GM19463 (cell line): ENCODE measurements around the gene HOXD3.

ENCODE experiments used
- ATAC-seq: cut with Tn5 transposase; IDR thresholded peaks from one replicate; pipeline ENCODE4 v1.9.1; 2021; ENCODE audit warnings: mild to moderate bottlenecking, moderate library complexity; ENCODE audit not compliant: unreplicated experiment

HOXD3 gene

DNA sequence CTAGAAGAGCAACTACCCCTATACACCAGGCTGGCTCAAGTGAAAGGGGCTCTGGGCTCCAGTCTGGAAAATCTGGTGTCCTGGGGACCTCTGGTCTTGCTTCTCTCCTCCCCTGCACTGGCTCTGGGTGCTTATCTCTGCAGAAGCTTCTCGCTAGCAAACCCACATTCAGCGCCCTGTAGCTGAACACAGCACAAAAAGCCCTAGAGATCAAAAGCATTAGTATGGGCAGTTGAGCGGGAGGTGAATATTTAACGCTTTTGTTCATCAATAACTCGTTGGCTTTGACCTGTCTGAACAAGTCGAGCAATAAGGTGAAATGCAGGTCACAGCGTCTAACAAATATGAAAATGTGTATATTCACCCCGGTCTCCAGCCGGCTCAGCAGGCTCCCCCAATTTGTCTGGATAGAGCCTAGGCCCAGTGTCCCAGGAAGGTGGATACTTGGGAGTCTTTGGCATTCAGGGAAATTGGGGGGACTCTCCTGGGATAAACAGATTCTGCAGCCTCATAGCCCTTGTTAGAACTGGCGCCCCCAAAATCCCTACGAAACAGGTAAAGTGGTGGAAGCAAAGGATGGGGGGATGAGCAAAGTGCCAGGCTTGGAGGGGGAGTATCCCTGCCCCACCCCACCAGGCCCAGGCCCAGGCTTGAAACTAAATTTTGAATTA, 8.2 kb upstream of the HOXD3 start:
- ATAC-seq, result no peak

DNA sequence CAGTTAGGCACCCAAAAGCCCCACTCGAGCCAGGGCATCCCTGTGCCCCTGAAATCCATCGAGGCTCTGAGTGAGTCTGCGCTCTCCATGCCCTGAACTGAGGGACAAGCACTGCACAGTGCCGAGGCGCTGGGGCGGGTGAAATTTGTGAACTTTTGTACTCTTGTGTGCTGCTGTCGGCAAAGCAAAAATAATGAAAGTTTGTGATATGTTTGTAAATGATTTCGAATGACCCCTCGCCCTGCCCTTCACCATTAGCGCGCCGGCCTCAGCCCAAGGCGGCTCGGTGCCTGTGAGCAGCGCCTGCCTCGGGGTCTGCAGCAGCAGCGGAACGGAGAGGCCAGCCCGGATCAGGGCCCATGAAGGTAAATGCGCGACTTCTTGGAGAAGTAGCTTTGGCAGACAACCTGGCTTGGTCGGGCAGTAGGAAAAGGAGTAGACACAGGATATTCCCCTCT, 7.6 kb upstream of the HOXD3 start:
- no peak for ATAC-seq

DNA sequence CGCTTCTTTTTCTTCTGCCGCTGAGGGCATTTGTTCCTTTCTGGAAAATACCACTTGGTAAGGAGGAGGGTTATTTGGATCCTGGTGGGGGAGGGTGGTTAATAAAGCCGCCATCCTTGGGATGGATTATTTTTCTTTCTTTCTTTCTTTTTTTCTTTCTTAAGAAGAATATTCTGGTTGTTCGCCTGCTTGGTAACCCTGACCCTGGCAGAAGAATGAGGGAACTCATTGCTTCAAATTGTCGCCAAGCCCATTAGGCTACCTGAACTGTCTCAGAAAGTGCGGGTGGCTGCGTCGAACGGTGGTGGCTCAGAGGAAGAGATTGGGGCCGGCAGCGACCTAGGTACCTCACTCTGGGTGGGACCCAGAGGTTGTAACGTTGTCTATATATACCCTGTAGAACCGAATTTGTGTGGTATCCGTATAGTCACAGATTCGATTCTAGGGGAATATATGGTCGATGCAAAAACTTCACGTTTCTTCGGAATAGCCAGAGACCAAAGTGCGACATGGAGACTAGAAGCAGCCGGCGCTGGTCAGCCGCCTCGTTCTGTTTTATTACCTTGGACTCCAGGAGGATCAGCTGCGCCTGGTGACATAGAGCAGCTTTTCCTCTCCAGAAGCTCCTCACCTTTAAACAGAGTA, 7.0 kb upstream of the HOXD3 start:
- no peak for ATAC-seq

DNA sequence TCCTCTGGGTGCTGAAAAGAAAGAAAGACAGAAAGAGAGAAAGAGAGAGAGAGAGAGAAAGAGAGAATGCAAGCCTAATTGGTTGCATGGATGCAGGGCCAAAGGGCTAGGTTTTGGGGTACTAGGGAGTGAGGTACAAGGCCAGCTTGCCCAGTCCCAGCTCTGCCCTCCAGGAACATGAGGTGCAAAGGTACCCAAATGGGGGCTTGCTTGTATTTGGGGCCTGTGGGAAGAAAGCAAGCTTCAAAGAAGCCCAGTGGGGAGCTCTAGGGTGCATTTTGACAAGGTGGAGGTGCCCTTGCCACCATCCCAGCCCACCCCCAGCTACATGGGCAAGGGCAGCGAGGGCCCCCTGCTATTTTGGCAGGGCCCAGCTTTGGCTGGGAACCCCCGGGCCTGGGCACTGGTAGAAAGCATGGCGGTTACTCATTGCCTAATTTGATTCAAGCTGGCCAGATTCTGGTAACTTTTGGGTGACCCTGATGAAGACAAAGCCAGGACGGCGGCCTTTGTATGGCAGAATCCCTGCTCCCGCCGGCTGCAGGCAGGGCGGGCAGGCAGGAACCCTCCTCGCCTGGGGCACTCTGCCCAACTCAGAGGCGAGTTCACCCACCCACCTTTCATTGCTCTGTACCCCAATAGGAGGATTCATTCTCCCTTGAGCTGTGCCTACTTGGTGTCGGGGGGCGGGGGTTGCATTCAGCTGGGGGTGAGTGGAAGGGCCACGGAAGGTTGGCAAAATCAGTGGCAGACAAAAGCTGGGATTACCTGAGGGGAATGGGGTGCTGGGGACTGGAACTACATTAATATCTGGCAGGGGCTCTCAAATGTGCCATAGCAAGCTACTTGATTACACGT, 6.3 kb upstream of the HOXD3 start:
- ATAC-seq, result no peak

DNA sequence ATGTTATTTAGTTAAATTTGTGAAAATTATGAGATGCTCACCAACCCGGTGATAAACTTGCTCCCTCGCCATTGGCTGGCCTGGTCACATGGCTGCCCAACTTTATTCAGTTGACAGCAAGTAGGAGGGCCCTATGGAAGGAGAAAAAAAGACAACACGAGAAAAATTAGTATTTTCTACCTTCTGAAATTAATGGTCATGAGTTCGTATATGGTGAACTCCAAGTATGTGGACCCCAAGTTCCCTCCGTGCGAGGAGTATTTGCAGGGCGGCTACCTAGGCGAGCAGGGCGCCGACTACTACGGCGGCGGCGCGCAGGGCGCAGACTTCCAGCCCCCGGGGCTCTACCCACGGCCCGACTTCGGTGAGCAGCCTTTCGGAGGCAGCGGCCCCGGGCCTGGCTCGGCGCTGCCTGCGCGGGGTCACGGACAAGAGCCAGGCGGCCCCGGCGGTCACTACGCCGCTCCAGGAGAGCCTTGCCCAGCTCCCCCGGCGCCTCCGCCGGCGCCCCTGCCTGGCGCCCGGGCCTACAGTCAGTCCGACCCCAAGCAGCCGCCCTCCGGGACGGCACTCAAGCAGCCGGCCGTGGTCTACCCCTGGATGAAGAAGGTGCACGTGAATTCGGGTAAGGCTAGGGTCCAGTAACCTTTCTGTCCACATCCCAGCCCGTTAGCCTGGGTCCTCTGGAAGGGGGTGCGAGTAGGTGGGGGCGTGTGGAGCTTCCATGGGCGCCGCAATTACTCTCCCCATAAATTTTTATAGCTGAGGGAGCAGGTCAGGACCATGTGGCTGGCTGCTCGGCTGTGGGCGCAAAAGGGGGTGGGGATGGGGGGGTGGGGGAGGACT, 5.4 kb upstream of the HOXD3 start, which contains the start of gene HOXD4:
Gene HOXD4 (plus strand): TSS at position 109 of the 846 bp plus-strand sequence. CDS start 84 bp downstream, at position 193.
- ATAC-seq, result no peak

DNA sequence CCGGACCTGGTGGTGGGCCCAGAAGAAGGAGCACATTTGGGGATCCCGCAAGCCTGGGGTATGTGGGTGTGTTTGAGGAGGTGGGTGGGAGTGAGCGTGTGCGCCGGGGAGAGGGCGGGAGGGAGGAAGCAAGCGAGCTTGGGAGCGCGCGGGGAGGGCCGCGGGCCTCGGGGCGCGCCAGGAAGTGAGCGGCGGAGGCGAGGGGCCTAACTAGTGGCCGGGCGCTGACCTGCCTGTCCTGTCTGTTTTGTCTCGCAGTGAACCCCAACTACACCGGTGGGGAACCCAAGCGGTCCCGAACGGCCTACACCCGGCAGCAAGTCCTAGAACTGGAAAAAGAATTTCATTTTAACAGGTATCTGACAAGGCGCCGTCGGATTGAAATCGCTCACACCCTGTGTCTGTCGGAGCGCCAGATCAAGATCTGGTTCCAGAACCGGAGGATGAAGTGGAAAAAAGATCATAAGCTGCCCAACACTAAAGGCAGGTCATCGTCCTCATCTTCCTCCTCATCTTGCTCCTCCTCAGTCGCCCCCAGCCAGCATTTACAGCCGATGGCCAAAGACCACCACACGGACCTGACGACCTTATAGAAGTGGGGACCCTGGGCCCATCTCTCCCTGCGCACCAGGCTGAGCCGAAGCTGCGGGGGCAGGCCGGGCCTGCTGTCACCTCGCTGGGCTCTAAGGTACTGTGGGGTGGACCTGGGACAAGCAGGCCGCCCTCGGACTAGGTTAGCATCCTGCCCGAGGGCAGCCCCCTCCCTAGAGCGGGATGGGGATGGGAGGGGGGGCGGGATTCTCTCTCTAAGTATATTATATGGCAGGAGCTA, 4.5 kb upstream of the HOXD3 start:
- no peak for ATAC-seq

DNA sequence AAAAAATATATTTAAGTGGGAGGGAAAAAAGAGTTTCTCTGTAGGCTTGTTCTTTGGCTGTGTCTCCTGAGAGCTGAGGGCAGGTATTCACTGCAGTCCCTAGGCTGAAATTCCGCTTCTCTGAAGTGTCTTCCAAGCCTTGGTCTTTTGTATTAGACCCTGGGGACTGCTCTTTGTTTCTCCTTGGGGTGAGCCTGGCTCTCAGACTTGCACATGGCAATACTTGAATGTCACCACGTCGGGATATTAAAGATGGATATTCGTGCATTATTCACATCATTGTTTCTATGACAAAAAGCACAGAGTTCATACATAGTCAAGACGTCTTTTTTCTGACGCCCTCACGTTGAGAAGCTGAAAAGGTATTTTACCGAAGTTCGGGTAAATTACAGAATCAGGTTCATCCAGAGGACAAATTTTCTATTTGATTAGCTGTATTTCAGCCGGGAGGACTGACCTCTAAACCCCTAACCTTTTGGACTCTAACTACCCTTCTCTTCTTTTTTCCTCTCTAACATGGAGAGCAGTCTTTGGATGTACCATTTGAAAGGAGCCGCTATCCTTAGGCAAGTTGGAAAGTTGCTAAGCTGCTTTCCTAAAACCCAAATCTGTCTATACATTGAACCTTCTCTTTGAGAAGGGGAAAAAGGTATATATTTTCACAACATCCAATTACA, 2.4 kb upstream of the HOXD3 start:
- no peak for ATAC-seq

DNA sequence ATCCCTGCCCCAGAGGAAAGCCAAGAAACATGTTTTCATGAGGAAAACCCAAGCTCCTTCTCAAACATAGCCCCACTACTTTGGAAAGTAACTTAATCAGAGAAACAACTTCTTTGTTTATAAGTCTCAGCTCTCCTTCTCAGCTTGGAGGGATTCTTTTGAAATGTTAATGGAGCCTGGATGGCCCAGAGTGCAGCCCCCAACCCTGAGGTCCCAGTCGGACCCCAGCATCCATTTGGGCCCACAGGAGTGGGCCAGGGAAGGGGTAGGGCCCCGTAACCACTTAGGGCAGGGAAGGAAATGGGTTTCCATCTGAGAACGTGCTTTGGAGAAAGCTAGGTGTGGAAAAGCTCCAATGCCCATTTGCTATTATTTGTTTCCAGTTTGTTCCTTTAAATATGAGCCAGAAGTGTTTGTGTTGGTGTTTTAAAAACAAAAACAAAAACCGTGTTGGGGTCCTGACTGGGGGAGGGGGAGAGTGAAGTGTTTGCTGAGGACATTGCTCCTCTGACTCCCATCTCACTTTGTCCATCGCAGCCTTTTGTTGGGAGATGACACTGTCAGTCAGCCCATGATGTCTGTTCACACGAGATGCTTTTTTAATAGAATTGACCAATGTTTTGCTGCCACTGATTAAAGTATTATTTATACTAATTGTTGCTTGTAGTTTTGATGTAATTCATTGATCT, 1.6 kb upstream of the HOXD3 start:
- no peak for ATAC-seq

DNA sequence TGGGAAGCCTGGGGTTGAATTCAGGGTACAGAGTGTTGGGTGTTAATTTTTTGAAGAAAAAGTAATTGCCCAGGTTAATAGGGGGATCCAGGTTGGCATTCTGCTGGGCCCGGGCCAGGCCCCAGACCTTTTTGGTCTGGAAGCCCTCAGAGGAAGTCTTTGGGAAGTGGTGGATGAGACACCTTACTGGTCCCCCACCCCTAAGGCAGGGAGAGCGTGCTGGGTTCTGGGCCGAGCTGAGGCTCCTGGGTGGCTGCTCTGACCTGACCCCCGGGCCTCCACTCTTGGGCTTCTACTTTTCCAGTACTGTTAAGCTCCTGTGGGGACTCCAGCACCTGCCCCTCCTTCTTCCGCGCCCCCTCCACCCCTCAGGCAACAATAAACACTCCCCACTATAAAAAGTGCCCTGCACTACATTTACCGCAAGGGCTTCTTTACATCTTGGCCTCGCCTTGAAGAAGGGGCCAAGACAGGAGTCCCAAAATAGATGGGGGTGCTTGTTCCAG, 753 bp upstream of the HOXD3 start:
- ATAC-seq, result no peak

DNA sequence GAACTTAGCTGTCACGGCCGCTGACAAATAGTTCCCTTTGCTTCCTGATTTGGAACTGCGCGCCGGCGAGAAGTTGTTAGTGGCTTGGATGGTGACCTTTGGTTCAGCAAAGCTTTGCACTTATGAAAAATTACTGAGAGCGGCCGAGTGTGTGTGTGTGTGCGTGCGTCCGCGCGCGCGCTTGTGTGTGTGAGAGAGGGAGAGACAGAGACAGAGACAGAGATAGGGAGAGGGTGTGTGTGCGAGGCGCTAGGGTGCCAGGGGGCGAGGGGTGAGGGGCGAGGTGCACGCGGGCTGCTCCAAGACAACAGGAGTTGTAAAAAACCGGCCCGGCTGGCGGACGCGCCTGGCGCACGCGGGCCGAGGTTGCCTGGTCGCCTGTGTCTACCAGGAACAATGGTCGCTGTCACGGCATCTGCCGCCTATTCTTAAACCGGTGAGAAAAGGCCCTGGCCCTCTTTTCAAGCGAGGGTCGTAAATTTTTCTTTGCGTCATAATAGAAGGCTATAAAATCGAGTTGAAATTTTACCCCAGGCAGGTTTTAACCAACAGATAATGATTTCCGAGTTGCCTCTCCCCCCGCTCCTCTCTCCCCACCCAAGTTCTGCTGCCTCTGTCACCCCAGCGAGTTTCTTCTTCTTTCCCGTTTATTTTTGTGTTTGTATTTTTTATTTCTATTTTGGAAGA, 535 bp downstream of the HOXD3 start:
- ATAC-seq, result no peak

DNA sequence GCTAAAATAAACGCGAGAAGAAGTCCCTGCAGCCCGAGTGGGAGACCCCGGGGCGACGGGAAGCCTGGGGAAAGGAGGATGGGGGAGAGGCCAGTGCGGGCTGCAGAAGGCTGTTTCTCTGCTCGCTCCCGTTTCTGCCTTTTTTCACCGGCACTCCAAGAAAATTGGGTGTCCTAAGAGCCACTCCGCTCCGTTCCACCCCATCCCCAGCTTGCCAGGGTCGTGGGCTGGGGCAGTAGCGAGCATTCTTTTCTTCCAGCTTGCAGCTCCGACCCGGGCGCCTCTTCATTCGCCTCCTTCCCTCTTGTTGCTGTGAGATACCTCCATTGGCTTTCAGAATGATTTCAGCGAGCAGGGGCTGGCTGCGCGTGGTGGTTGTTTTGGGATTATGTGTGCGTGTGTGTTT, 1.1 kb downstream of the HOXD3 start:
- no peak for ATAC-seq

DNA sequence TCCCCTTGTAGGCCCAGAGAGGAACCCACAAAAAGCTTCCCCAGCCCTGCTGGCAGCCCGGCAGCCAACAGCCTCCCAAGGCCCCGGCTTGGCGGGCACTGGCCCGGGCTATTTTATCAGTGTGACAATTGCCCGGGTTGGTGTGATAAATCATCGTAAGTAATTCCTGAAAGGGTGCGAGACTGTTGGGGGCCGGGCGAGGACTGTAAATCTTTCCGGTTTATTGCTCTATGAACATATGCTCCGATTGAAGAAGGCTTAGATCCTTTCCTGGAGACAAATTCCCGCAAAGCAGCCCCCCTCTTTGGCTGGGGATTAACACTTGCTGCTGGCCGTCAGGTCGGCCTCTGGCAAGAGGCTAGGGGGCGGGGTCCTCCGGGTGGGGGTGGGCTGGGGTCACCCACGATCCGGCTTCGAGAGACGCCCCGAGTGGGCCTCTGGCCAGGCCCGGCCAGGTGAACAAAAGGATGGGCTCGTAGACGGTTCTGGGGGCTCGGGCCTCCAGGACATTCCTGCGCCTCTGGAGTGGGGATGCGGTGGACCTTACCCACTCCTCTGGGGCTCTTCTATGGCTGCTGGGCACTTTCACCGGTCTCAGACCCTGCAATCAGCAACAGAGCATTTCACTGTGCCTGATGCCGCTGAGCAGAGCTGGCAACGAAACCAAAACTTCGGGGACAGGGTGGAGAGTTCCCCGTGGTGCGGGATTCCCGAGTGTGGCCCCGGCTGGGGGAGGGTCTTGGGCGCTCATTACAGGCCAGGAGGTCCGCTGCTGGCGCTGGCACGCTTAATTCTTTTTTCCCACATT, 2.0 kb downstream of the HOXD3 start:
- no peak for ATAC-seq

DNA sequence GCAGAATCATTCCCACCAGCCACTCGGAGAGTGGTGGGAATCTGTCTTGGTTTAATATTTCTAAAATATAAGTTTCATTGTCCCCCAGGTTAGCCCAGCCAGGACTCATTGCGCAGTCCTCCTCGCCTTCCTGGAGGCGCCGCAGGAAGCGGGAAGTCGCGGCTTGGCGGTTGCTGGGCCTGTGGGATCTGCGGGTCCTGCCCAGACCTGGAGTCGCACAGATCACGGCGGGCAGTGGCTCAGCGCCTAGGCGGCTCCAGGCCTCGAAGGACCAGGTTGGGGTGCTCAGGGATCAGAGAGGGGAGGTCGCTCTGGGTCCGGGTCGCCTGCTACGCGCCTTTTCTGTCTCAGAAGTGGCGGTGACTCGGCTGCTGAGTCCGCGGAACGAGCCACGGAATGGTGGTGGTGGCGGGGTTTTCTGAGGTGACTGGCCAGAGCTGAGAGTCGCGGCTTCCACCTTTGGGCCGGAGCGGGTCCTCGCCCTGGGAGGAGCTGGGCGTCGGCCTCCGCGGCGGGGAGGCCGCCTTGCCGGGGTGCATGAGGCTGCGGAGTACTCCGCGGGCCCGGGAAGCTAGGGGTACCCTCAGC, 2.6 kb downstream of the HOXD3 start:
- ATAC-seq, result no peak

DNA sequence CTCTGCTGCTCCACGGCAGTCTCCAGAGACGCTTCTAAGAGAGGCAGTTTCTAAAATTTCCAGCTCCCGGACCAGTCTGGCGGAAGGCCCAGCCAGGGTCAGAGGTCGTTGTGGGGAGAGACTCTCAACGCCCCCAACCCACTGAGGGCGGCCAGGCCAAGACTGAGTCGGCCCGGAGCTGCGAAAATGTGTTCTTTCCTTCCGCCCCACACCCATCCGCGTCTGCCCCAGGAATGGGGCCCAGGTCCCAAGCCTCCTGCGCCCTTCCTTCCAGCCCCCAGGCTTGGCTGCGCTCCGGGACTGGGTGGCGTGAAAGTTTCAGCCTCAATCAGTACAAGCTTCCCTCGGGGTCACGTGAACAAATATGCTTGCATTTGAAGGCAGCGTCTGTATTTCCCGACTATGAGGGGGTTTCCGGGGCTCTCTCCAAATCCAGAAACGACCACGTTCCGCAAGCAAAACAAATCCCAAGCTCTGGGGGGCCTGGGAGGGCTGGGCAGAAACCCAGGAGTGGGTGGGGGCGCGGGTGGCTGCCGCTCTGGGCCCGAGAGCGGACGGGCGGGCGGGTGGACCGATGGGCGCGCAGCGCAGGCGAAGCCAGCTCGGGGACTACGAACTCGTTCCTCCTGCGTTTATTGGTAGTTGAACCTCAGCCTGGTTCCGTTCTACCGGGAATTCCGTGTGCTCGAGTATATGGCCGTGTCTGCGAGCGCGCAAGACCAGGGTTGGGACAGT, 3.3 kb downstream of the HOXD3 start:
- ATAC-seq, result no peak

DNA sequence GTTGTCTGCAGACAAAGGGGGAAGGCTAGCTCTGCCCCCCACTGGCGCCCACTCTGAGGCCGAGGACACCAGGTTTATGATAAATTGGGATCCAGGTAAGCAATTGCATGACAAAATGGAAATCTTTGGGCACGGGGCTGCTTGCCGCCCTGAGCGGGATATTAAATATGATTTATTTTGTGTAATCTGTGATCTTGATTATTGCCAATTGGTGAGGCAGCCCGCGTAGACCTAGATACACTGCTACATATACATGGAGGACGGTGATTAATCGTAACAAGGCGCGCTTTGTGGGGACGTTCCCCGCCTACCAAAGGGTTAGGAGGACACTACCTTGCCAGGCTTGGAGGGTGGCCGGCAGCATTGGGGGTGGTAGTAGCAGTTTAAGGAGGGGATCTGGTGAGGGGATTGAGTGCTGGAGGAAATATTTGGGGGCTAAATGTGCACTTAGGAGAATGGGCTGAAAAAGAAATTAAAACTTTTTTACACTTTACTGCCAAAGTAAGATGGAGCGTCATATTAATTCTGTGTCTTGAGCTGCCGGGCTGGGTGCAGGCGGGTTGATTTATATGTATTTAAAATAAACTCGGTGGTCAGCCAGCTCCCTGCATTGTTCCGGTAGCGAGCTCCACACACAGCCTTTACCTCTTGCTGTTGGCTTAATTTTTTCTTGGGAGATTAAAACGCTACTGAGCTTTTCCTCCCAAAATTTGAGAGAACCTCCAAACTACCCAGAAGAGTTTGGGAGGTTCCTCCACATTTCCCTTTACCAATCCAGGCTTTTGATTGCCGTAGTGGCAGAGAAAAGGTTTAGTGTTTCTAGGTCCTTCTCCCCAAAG, 4.1 kb downstream of the HOXD3 start:
- ATAC-seq, result no peak
